ENCODE results near the gene ICOS. TPM values are rescaled to one million over a fixed set of nuclear protein-coding genes. Genes with fewer than 3 reads are reported as not detected.

The ICOS gene
- total RNA-seq, 1 donor from 2014 or later, result not detected

DNA sequence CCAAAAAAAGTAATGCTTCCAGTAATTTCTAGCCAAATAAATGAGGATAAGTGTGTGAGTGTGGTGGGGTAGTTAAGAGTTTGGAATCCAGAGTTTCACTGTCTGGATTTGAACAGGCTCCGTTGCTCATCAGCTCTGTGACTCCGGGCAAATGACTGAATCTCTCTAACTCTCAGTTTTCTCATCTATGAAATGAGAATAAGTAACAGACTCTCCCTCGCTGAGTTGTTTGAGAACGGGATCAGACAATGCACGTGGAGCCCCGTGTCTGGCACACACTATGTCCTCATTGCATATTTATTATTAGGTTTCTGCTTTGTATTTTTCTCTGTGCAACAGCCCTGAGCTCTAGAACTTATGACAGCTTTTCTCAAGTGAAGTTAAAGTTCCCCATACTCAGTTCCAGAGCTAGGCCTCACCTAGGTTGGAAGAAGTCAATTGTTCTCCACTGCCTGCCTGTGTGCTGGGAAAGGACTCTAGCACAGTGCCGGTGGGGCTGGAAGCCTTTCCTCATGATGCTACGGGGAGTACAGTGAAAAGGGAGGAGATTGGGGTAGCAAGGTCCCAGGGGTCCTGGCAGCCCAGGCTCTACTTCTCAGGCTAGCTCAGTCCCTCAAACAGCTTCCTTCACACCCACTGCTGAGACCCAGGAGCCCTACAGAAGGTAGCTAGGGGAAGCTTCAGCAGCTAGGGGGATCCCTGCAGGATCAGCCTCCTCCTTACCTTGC lies 1.7 kb upstream of the ICOS start:
- no peaks in the 10 kb centered on the region for H3K27me3 ChIP-seq
- no peaks in the 10 kb centered on the region for H3K9me3 Mint-ChIP-seq
- H3K79me2 ChIP-seq (ENCODE audit: low read depth), result no peaks in the 10 kb centered on the region
- H3K27ac Mint-ChIP-seq, result peak overlapping the region; percentile 13
- no peak overlapping the region for H2AFZ ChIP-seq (replicated peaks)
- no peak overlapping the region for H3K9ac ChIP-seq
- no peaks in the 10 kb centered on the region for H3K4me1 ChIP-seq
- H3K27ac ChIP-seq, result no peak overlapping the region
- H4K20me1 ChIP-seq (ENCODE audit: low read depth), result no peaks in the 10 kb centered on the region
- TF ChIP-seq EZH2phosphoT487 (IDR thresholded peaks at IDR 0.05), result no peak
- no peak for TF ChIP-seq EZH2 (IDR thresholded peaks at IDR 0.05)
- TF ChIP-seq, protein P1, sequence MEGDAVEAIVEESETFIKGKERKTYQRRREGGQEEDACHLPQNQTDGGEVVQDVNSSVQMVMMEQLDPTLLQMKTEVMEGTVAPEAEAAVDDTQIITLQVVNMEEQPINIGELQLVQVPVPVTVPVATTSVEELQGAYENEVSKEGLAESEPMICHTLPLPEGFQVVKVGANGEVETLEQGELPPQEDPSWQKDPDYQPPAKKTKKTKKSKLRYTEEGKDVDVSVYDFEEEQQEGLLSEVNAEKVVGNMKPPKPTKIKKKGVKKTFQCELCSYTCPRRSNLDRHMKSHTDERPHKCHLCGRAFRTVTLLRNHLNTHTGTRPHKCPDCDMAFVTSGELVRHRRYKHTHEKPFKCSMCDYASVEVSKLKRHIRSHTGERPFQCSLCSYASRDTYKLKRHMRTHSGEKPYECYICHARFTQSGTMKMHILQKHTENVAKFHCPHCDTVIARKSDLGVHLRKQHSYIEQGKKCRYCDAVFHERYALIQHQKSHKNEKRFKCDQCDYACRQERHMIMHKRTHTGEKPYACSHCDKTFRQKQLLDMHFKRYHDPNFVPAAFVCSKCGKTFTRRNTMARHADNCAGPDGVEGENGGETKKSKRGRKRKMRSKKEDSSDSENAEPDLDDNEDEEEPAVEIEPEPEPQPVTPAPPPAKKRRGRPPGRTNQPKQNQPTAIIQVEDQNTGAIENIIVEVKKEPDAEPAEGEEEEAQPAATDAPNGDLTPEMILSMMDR (IDR thresholded peaks at IDR 0.05), result no peak
- H3K36me3 ChIP-seq, result no peaks in the 10 kb centered on the region
- DNase-seq (ENCODE audit: low spot score), result no peak
- no peaks in the 10 kb centered on the region for H3K36me3 Mint-ChIP-seq
- no peak overlapping the region for H3K4me3 Mint-ChIP-seq
- H3F3A ChIP-seq (ENCODE audit: low read depth), result no peaks in the 10 kb centered on the region
- peaks cover 2% of the 10 kb centered on the region for H3K27me3 Mint-ChIP-seq (ENCODE audit: insufficient read depth, low read depth)
- no peaks in the 10 kb centered on the region for H3K9me3 ChIP-seq (ENCODE audit: low read depth)
- H3K4me3 ChIP-seq, result no peak overlapping the region
- no peak overlapping the region for H3K4me2 ChIP-seq
- H3K4me1 Mint-ChIP-seq, result no peaks in the 10 kb centered on the region

DNA sequence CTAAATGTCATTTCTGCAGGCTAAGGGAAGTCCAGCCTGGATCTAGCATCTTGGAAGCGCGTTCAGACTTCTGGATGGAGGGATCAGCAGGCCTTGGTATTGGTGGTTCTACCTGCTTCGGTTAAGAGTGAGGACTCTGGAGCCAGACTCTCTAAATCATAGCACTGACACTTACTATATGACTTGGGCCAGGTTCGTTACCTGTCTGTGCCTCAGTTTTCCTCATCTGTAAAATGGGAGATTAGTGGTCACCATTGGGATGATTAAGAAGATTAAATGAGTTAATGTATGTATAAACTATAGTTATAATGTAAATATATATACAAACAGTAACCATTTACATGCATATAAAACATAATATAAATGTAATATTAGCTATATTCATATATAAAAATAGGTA lies 995 bp upstream of the ICOS start:
- H3K9me3 Mint-ChIP-seq, result no peaks in the 10 kb centered on the region
- TF ChIP-seq EZH2 (IDR thresholded peaks at IDR 0.05) (no peak), EZH2phosphoT487 (IDR thresholded peaks at IDR 0.05) (no peak)
- TF ChIP-seq, protein P1 (IDR thresholded peaks at IDR 0.05), result no peak
- Histone ChIP-seq H3K9ac (no peak overlapping the region), H3K9me3 (ENCODE audit: low read depth) (no peaks in the 10 kb centered on the region), H3K4me2 (no peak overlapping the region), H3F3A (ENCODE audit: low read depth) (no peaks in the 10 kb centered on the region), H3K27ac (no peak overlapping the region), H3K27me3 (no peaks in the 10 kb centered on the region), H3K36me3 (no peaks in the 10 kb centered on the region), H4K20me1 (ENCODE audit: low read depth) (no peaks in the 10 kb centered on the region), H2AFZ (replicated peaks) (no peak overlapping the region), H3K4me3 (no peak overlapping the region), H3K79me2 (ENCODE audit: low read depth) (no peaks in the 10 kb centered on the region), H3K4me1 (no peaks in the 10 kb centered on the region)
- no peaks in the 10 kb centered on the region for H3K36me3 Mint-ChIP-seq
- peaks cover 2% of the 10 kb centered on the region for H3K27me3 Mint-ChIP-seq (ENCODE audit: insufficient read depth, low read depth)
- H3K4me3 Mint-ChIP-seq, result no peak overlapping the region
- H3K27ac Mint-ChIP-seq, result no peak overlapping the region
- no peak for DNase-seq (ENCODE audit: low spot score)
- H3K4me1 Mint-ChIP-seq, result no peaks in the 10 kb centered on the region

GRCh38 chr2:203936949-203937348 lies 386 bp downstream of the ICOS start:
- Mint-ChIP-seq H3K4me3 (no peak overlapping the region), H3K36me3 (no peaks in the 10 kb centered on the region), H3K27me3 (ENCODE audit: insufficient read depth, low read depth) (no peaks in the 10 kb centered on the region), H3K27ac (no peak overlapping the region), H3K4me1 (no peaks in the 10 kb centered on the region), H3K9me3 (no peaks in the 10 kb centered on the region)
- Histone ChIP-seq H3K36me3 (no peaks in the 10 kb centered on the region), H4K20me1 (ENCODE audit: low read depth) (no peaks in the 10 kb centered on the region), H3K4me2 (no peak overlapping the region), H3K9me3 (ENCODE audit: low read depth) (no peaks in the 10 kb centered on the region), H2AFZ (replicated peaks) (no peak overlapping the region), H3F3A (ENCODE audit: low read depth) (no peaks in the 10 kb centered on the region), H3K27ac (no peak overlapping the region), H3K9ac (no peak overlapping the region), H3K4me3 (no peak overlapping the region), H3K4me1 (no peaks in the 10 kb centered on the region), H3K79me2 (ENCODE audit: low read depth) (no peaks in the 10 kb centered on the region), H3K27me3 (no peaks in the 10 kb centered on the region)
- no peak for DNase-seq (ENCODE audit: low spot score)
- TF ChIP-seq, protein P1 (IDR thresholded peaks at IDR 0.05), result no peak
- TF ChIP-seq EZH2phosphoT487 (IDR thresholded peaks at IDR 0.05), result no peak
- TF ChIP-seq EZH2 (IDR thresholded peaks at IDR 0.05), result no peak

All from neural progenitor cell (in vitro differentiated cells).